GM18951 (cell line): ENCODE measurements around the gene OGFOD2.

Source experiments
- POLR2A ChIP-seq: IDR thresholded peaks from 4 replicates; pipeline ENCODE4 v1.6.1; 2011; ENCODE audit warnings: mild to moderate bottlenecking; ENCODE audit not compliant: insufficient read length, insufficient read depth; ENCODE audit errors: extremely low read depth
- in situ Hi-C: fragments of 300-500 bp; cut with MboI; formaldehyde crosslinking; loops from one replicate; pipeline ENCODE4 v1.12.0; 2022; ENCODE audit warnings: low sequenced_read_pairs, mixed read lengths, inconsistent platforms; ENCODE audit not compliant: unreplicated experiment

The OGFOD2 gene

DNA sequence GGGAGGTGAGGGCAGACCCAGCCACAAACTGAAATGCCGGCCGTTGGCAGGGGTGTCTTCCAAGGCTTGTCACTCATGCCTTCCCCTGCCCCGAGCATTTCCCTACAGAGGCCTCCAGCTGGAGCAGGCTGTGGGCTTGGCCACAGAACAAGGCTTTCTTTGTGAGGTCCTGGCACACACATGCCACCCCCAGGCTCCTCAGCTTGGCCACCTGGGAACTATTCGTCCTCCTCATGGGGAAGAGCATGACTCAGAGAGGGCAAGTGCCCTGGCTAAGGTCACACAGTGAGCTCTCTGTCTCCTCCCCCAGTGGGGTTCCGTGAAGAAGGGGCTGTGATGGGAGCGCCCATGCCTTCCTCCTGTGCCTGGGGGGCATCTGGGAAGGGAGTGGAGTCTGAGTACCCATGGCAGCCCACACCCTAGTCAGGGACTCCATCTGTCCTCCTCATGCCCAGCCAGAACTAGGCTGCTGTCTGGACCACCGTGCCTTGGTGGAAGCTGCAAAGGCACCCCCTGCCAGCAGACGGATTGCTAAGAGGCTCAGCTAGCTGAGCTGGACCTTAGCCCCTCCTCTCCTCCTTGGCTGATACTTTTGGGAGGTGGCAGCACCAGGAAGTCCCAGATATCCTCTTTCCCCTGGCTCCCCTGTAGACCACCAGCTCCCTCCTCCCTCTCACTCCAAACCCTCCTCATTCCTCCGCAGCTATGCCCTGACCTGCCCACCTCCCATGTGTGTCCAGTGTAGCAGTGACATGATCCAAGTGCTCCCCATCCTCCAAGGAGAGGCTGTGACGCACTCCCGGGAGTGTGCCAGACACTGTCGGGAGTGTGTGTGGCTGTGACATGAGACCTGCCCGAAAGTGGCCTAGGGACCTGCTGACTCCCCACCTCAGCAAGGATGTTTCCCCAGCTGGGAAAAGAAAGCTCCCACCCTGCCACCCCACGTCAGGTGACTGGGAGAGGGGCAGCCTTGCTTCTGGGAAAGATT lies 30.1 kb upstream of the OGFOD2 start:
- in situ Hi-C loops = loop anchor here (10.0 kb wide), 1 partner anchor 60 kb away; no protein-coding TSS in a partner anchor
- TF ChIP-seq POLR2A = no peak

DNA sequence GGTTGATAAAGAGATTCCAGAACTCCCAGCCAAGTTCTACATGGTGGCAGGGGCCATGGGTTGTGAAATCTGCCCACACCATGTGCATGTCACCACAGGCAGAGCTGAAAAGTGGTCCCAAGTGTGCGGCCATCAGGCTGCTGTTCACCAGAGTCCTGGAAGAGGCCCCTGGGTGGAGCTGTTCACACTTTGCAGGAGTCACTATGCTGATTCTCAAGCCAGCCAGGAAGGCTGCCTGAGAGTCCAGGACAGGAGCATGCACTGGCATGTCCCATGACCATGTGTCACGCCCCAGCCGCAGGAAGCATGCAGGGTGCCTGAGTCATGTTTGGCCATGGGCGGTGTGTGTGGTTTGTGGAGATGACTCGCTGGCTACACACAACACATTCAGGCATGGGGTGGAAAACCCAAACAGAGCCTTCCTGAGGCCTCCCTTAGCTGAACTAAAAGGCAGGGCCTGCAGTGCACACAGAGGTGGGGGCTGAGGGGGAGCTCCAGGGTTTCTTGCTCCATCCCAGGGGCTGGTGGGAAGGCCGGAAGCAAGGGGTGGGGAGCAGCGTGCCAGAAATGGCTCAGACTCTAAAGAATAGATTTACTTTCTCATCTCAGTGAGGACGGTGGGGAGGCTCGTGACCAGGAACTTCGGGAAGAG lies 28.2 kb upstream of the OGFOD2 start:
- in situ Hi-C loops = loop anchor here (10.0 kb wide), 1 partner anchor 62 kb away; no protein-coding TSS in a partner anchor
- no peak for TF ChIP-seq POLR2A

DNA sequence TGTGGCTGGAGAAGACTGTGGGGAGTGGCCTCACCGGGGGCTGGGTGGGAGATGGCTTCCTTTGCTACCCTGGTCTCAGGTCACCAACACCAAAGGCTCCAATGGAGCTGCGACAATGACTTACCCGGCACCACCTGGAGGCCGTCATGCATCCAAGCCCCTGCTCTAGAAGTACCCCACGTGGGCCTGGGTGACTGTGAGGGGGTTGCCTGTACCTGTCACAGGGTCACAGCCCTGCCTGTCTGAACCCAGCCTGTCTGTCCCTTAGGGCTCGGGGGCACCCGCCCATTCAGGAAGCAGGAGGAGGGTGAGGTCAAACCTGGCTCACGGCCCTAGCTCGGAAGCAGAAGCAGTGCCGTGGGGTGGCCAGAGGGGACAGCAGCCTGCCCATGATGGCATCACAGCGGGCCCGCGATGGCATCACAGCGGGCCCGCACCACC lies 27.7 kb upstream of the OGFOD2 start:
- TF ChIP-seq POLR2A = no peak
- in situ Hi-C loops = loop anchor here (10.0 kb wide), 1 partner anchor 63 kb away; no protein-coding TSS in a partner anchor

DNA sequence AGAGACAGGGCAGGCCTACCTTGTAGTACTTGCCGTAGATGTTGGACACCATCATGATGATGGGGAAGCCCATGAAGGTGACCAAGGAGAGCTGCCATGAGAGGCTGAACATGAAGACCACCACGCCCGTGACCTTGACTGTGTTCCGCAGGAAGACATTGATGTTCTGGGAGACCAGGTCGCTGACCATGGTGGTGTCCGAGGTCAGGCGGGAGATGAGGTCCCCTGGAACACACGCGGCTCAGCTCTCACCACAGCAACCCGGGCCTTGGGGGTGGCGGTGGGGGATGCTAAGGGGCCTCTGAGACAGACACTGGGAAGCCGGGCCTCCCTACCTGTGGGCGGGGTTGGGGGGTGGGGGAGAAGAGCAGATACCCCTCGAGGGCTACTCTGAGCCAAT lies 26.4 kb upstream of the OGFOD2 start:
- no peak for TF ChIP-seq POLR2A
- in situ Hi-C loops = loop anchor here (10.0 kb wide), 1 partner anchor 64 kb away; no protein-coding TSS in a partner anchor

DNA sequence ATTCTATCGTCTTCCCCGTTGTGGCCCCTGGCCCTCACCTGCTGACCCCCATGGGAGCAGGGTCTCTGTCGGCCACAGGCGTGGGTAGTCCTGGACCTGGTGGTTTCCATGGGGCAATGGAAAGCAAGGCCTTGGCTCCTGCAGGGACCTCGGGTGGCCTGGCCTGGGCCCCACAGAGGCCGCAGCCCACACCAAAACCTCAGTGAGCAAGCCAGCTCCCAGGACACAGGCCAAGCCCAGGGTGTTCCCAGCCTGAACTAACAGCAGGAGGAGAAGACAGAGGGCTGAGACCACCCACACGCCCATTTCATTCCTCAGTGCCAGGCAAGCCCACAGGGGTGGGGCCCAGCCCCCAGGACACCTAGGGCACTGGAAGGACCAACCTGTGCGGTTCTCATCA lies 25.6 kb upstream of the OGFOD2 start:
- TF ChIP-seq POLR2A = no peak
- in situ Hi-C loops = loop anchor here (10.0 kb wide), 1 partner anchor 65 kb away; no protein-coding TSS in a partner anchor

DNA sequence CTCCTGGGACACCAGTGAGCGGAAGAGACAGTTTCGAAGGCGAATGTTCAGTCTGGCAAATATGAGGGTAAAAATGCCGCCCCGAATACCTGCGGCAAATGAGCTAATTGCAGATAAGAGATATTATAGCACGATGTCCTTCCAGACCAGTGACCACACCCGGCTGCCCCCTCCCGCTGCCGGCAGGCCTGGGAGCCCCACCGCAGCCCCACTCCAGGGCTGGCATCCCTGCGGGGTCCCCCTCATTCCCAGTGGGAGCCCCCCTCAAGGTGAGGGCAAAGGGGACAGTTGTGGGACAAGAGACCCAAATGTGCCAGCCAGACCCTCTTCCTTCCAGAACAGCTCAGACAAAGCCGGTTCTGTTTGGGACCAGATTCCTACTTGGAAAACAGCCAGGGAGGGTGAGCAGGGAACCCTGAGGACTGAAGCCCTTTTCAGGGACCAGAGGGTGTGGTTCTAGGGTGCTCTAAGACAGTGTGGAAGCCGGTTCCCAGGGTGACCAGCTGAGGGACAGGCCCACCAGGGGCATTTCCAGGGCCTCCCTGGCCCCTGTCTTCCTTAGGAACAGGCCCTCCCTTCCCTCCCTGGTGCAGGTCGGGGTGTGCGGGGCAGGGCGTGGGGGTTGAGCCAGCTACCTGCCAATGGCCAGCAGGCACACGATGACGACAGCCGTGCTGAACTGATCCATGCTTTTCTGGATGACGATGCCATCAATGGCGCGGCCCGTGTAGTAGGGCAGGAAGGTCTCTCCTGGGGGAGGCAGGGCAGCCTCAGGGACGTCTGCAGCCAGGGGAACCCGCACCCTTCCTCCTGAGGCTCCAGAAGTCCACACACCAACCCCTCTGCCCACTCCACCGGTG lies 25.0 kb upstream of the OGFOD2 start:
- in situ Hi-C loops = loop anchor here (10.0 kb wide), 2 partner anchors 65 to 95 kb away; no protein-coding TSS in a partner anchor
- no peak for TF ChIP-seq POLR2A

DNA sequence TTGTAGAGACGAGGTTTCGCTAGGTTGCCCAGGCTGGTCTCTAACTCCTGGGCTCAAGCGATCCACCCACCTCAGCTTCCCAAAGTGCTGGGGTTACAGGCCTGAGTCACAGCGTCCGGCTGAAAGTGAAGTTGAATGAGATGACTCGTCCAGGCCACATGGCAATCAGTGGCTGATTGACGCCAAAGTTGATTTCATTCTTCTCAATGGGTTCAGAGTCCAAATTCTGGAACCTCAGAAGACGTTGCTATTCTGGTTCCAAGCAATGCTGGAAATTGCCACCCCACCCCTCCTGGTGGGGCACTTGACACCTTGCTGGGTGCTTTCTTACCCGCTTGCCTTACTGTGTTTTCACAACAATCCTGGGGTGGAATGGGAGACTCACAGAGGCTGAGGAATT lies 23.6 kb upstream of the OGFOD2 start:
- in situ Hi-C loops = loop anchor here (10.0 kb wide), 1 partner anchor 97 kb away; no protein-coding TSS in a partner anchor
- TF ChIP-seq POLR2A = no peak

DNA sequence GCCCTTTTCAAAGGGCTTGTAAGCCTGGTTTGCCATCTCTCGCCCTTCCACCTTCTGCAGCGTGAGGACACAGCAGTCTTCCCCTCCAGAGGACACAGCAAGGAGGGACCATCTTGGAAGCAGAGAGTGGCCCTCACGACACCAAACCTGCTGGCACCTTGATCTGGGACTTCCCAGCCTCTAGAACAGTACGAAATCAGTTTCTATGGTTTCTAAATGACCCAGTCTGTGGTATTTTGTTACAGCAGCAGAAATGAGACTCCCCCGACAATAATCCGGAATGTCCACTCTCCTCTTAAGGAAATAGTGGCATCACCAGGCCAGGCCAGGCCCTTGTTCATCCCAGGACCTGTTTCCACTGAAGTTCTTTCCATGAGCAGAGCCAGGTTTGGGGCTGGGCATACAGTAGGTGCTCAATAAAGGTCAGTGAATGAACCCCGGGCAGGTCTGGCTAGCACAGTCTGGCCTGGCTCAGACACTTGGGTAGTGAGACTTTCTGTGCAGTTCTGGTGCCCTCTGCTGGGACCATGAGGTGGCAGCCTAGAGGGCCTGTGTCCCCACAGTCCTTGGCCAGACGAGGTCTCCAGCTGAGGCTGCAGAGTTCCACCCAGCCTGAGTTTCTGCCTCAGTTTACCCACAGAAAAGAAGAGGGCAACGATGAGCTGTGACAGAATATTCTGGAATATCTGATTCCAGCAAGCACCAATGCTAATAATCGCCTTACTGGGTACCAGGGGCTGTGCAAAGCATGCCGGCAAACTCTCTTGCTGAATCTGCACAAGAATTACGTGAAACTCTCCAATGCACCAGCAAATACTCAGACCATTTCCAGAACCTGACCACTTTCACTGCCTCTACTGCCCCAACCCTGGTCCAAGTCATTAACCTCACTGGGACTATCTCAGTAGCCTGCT lies 22.8 kb upstream of the OGFOD2 start:
- in situ Hi-C loops = loop anchor here (10.0 kb wide), 1 partner anchor 97 kb away; no protein-coding TSS in a partner anchor
- TF ChIP-seq POLR2A = no peak

DNA sequence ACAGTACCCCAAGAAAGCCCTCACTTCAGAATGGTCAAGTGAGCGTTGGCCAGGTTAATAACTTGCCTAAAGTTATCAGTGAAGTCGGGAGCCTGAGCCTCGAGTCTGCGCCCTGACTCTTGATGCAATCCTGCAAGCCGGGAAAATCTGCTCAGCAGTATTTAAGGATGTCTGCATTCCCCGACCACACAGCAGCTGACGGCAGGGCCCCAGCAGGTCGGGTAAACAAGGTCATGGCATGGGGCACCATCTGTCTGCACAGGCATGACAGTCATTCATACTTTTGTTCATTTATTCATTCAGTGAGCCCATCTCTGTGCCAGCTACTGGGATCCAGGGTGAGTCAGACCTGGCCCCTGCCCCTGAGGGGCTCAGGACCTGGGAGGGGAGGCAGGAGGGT lies 19.9 kb upstream of the OGFOD2 start:
- TF ChIP-seq POLR2A = no peak
- in situ Hi-C loops = loop anchor here (10.0 kb wide), 1 partner anchor 100 kb away; no protein-coding TSS in a partner anchor

DNA sequence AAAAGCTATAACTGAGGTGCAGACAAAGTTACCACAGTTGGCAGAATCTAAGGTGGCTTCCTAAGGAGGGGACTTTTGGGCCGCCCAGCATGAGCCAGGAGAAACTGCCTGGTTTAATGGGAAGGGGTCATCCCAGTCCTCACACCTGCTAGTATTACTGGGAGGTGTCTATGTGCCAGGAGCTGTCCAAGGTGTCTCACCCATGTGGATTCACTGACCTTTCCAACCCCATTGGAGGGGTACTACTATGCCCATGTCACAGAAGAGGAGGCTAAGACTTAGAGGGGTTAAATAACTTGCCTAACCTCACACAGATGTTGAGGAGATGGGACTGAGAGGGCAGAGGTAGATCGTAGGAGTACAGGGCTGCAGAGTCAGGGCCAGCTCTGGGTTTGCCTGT lies 19.0 kb upstream of the OGFOD2 start:
- in situ Hi-C loops = loop anchor here (10.0 kb wide), 1 partner anchor 101 kb away; no protein-coding TSS in a partner anchor
- no peak for TF ChIP-seq POLR2A

DNA sequence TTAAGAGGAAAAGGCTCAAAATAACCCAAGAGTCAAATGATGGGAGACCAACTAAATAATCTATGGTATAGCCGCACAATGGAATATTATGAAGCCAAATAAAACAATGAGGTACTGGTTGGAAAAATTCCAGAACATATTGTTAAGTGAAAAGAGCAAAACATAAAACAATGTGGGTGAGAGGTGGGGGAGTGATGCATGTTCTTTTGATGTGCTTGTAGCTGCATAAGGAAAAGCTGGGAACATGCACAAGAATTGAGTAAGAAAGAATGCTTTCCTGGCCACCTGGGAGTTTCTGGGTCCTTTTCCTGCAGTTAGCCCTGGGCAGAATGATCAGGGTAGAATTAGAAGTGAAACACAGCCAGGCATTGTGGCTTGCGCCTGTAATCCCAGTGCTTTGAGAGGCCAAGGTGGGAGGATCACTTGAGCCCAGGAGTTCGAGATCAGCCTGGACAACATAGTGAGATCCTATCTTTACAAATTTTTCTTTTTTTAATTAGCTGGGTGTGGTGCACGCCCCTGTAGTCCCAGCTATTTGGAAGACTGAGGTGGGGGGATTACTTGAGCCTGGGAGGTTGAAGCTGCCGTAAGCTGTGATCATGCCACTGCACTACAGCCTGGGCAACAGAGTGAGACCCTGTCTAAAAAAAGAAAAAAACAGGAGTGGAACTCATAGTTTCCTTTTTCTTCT lies 16.7 kb upstream of the OGFOD2 start:
- in situ Hi-C loops = loop anchor here (10.0 kb wide), 1 partner anchor 104 kb away; no protein-coding TSS in a partner anchor
- no peak for TF ChIP-seq POLR2A
